Activated T-helper 2 cell treated with anti-CD3 and anti-CD28 coated beads, Interferon-gamma antibody, Interleukin-2, Interleukin-4, amounts not matched to agents 10 μg/mL and 5 μg/mL and 100 μg/mL, durations not matched to agents 14 hours and 24 hours and 36 hours (primary cell): ENCODE measurements around the gene MYOCOS. TPM values are rescaled to one million over a fixed set of nuclear protein-coding genes. Genes with fewer than 3 reads are reported as not detected.

Source experiments
- DNase-seq: peaks from one replicate; pipeline ENCODE4 v3.0.0; 2021; ENCODE audit warnings: low spot score
- H3K27ac Mint-ChIP-seq: one replicate; pipeline ENCODE4 v1.8.0; 2021; ENCODE audit warnings: mixed read lengths
- H3K27me3 Mint-ChIP-seq: one replicate; pipeline ENCODE4 v1.8.0; 2021; ENCODE audit warnings: low read depth, mixed read lengths
- H3K36me3 Mint-ChIP-seq: one replicate; pipeline ENCODE4 v1.8.0; 2021; ENCODE audit warnings: low read depth, mixed read lengths
- H3K4me1 Mint-ChIP-seq: one replicate; pipeline ENCODE4 v1.8.0; 2021; ENCODE audit warnings: low read depth, mixed read lengths
- H3K4me3 Mint-ChIP-seq: one replicate; pipeline ENCODE4 v1.8.0; 2021; ENCODE audit warnings: low read depth, mild to moderate bottlenecking, moderate library complexity, mixed read lengths
- H3K9me3 Mint-ChIP-seq: one replicate; pipeline ENCODE4 v1.8.0; 2021; ENCODE audit warnings: mixed read lengths
- intact Hi-C: fragments of 100-400 bp; cut with micrococcal nuclease; formaldehyde crosslinking; loops from one replicate; pipeline ENCODE4 v1.15.1; 2023
- total RNA-seq: library from RNA; stranded (reverse); gene quantifications from 2 replicates; pipeline ENCODE4 v1.2.3, GENCODE V29; 2022

MYOCOS gene
- total RNA-seq, result 0.14 TPM in 1 of 2 replicates, not detected in the other

- Mint-ChIP-seq H3K27ac (no peak within 1 kb of the TSS), H3K27me3 (peaks cover 7% of the 10 kb centered on the region), H3K36me3 (no peaks in the 10 kb centered on the region), H3K9me3 (no peaks in the 10 kb centered on the region), H3K4me1 (no peaks in the 10 kb centered on the region), H3K4me3 (no peak within 1 kb of the TSS)
- intact Hi-C loops, result no loop called here
- DNase-seq, result no peak
Observed at GRCh38 chr1:171622152-171622462, at the start of gene MYOCOS. Gene MYOCOS (plus strand): TSS chr1:171622243. CDS start chr1:171623884, 1,641 bp downstream.

- no peak for DNase-seq
- H3K27me3 Mint-ChIP-seq, result no peaks in the 10 kb centered on the region
- no peaks in the 10 kb centered on the region for H3K9me3 Mint-ChIP-seq
- intact Hi-C loops, result no loop called here
- H3K27ac Mint-ChIP-seq, result no peak overlapping the region
- H3K36me3 Mint-ChIP-seq, result peaks cover 81% of the 10 kb centered on the region
- H3K4me3 Mint-ChIP-seq, result no peak overlapping the region
- peaks cover 11% of the 10 kb centered on the region for H3K4me1 Mint-ChIP-seq
Observed at GRCh38 chr1:171576144-171576543, 45.9 kb upstream of the MYOCOS start.

GRCh38 chr1:171581226-171581625, 40.8 kb upstream of the MYOCOS start:
- Mint-ChIP-seq H3K36me3 (peaks cover 81% of the 10 kb centered on the region), H3K4me3 (no peak overlapping the region), H3K27ac (peak overlapping the region; percentile 16), H3K4me1 (peaks cover 21% of the 10 kb centered on the region), H3K9me3 (no peaks in the 10 kb centered on the region), H3K27me3 (no peaks in the 10 kb centered on the region)
- intact Hi-C loops, result loop anchor here (5.0 kb wide), 1 partner anchor 94 kb away; the partner anchor contains the start of gene PRRC2C
- no peak for DNase-seq

- no peak for DNase-seq
- Mint-ChIP-seq H3K36me3 (peaks cover 81% of the 10 kb centered on the region), H3K27me3 (no peaks in the 10 kb centered on the region), H3K4me1 (peaks cover 21% of the 10 kb centered on the region), H3K9me3 (no peaks in the 10 kb centered on the region), H3K4me3 (no peak overlapping the region), H3K27ac (peak overlapping the region; percentile 38)
- intact Hi-C loops, result loop anchor here (5.0 kb wide), 1 partner anchor 94 kb away; the partner anchor contains the start of gene PRRC2C
Observed at GRCh38 chr1:171581766-171582165, 40.3 kb upstream of the MYOCOS start.

GRCh38 chr1:171582589-171582988, 39.5 kb upstream of the MYOCOS start:
- H3K4me1 Mint-ChIP-seq, result peaks cover 21% of the 10 kb centered on the region
- intact Hi-C loops, result loop anchor here (5.0 kb wide), 1 partner anchor 95 kb away; the partner anchor contains the start of gene PRRC2C
- H3K36me3 Mint-ChIP-seq, result peaks cover 80% of the 10 kb centered on the region
- H3K27me3 Mint-ChIP-seq, result no peaks in the 10 kb centered on the region
- H3K4me3 Mint-ChIP-seq, result no peak overlapping the region
- no peak for DNase-seq
- H3K27ac Mint-ChIP-seq, result no peak overlapping the region
- no peaks in the 10 kb centered on the region for H3K9me3 Mint-ChIP-seq

GRCh38 chr1:171583591-171584201, 38.3 kb upstream of the MYOCOS start:
- Mint-ChIP-seq H3K4me1 (peaks cover 21% of the 10 kb centered on the region), H3K27me3 (no peaks in the 10 kb centered on the region), H3K9me3 (no peaks in the 10 kb centered on the region), H3K4me3 (no peak overlapping the region), H3K27ac (no peak overlapping the region), H3K36me3 (peaks cover 78% of the 10 kb centered on the region)
- DNase-seq, result no peak
- intact Hi-C loops, result loop anchor here (5.0 kb wide), 1 partner anchor 96 kb away; the partner anchor contains the start of gene PRRC2C

GRCh38 chr1:171585715-171586114, 36.3 kb upstream of the MYOCOS start:
- Mint-ChIP-seq H3K4me3 (no peak overlapping the region), H3K27me3 (no peaks in the 10 kb centered on the region), H3K4me1 (peaks cover 23% of the 10 kb centered on the region), H3K9me3 (no peaks in the 10 kb centered on the region), H3K27ac (no peak overlapping the region), H3K36me3 (peaks cover 80% of the 10 kb centered on the region)
- DNase-seq, result no peak
- intact Hi-C loops, result loop anchor here (5.0 kb wide), 1 partner anchor 33 kb away; no protein-coding TSS in a partner anchor

- DNase-seq, result no peak
- no peak overlapping the region for H3K27ac Mint-ChIP-seq
- H3K27me3 Mint-ChIP-seq, result no peaks in the 10 kb centered on the region
- intact Hi-C loops, result loop anchor here (5.0 kb wide), 1 partner anchor 36 kb away; no protein-coding TSS in a partner anchor
- no peaks in the 10 kb centered on the region for H3K9me3 Mint-ChIP-seq
- peaks cover 80% of the 10 kb centered on the region for H3K36me3 Mint-ChIP-seq
- peaks cover 11% of the 10 kb centered on the region for H3K4me1 Mint-ChIP-seq
- H3K4me3 Mint-ChIP-seq, result no peak overlapping the region
Observed at GRCh38 chr1:171588230-171588629, 33.8 kb upstream of the MYOCOS start.

GRCh38 chr1:171590022-171590421, 32.0 kb upstream of the MYOCOS start:
- H3K4me3 Mint-ChIP-seq, result no peak overlapping the region
- intact Hi-C loops, result no loop called here
- H3K36me3 Mint-ChIP-seq, result peaks cover 65% of the 10 kb centered on the region
- H3K4me1 Mint-ChIP-seq, result peaks cover 11% of the 10 kb centered on the region
- H3K9me3 Mint-ChIP-seq, result no peaks in the 10 kb centered on the region
- no peak for DNase-seq
- H3K27ac Mint-ChIP-seq, result peak overlapping the region; percentile 47
- no peaks in the 10 kb centered on the region for H3K27me3 Mint-ChIP-seq

GRCh38 chr1:171595324-171595723, 26.7 kb upstream of the MYOCOS start:
- H3K4me1 Mint-ChIP-seq, result no peaks in the 10 kb centered on the region
- H3K27me3 Mint-ChIP-seq, result no peaks in the 10 kb centered on the region
- DNase-seq, result no peak
- no peak overlapping the region for H3K4me3 Mint-ChIP-seq
- intact Hi-C loops, result no loop called here
- no peaks in the 10 kb centered on the region for H3K9me3 Mint-ChIP-seq
- H3K27ac Mint-ChIP-seq, result no peak overlapping the region
- peaks cover 37% of the 10 kb centered on the region for H3K36me3 Mint-ChIP-seq

GRCh38 chr1:171596119-171596518, 25.9 kb upstream of the MYOCOS start:
- H3K27ac Mint-ChIP-seq, result no peak overlapping the region
- H3K4me3 Mint-ChIP-seq, result no peak overlapping the region
- peaks cover 29% of the 10 kb centered on the region for H3K36me3 Mint-ChIP-seq
- DNase-seq, result no peak
- no peaks in the 10 kb centered on the region for H3K4me1 Mint-ChIP-seq
- intact Hi-C loops, result no loop called here
- H3K27me3 Mint-ChIP-seq, result no peaks in the 10 kb centered on the region
- H3K9me3 Mint-ChIP-seq, result no peaks in the 10 kb centered on the region

- Mint-ChIP-seq H3K27ac (no peak overlapping the region), H3K4me3 (no peak overlapping the region), H3K4me1 (no peaks in the 10 kb centered on the region), H3K27me3 (no peaks in the 10 kb centered on the region), H3K9me3 (no peaks in the 10 kb centered on the region), H3K36me3 (peaks cover 23% of the 10 kb centered on the region)
- intact Hi-C loops, result no loop called here
- no peak for DNase-seq
Observed at GRCh38 chr1:171596705-171597104, 25.3 kb upstream of the MYOCOS start.

GRCh38 chr1:171597203-171597602, 24.8 kb upstream of the MYOCOS start:
- H3K9me3 Mint-ChIP-seq, result no peaks in the 10 kb centered on the region
- no peak overlapping the region for H3K27ac Mint-ChIP-seq
- H3K27me3 Mint-ChIP-seq, result no peaks in the 10 kb centered on the region
- H3K4me1 Mint-ChIP-seq, result no peaks in the 10 kb centered on the region
- no peak overlapping the region for H3K4me3 Mint-ChIP-seq
- no peak for DNase-seq
- intact Hi-C loops, result no loop called here
- peaks cover 19% of the 10 kb centered on the region for H3K36me3 Mint-ChIP-seq
